Measurements from ENCODE around the gene PRKG1.
"Not testable (repeated sequence)": the region's sequence is repeated elsewhere in the genome, so short reads cannot be mapped to it uniquely, and the experiment has no call there.

PRKG1 gene

GRCh38 chr10:52111101-52111891, 1037.0 kb downstream of the PRKG1 start:
- DNase-seq = no peak

- no peak for DNase-seq
Measured at GRCh38 chr10:52115823-52116222, 1041.5 kb downstream of the PRKG1 start.

GRCh38 chr10:52119507-52119906, 1045.2 kb downstream of the PRKG1 start:
- DNase-seq = no peak

- no peak for DNase-seq
Measured at GRCh38 chr10:52121688-52122087, 1047.4 kb downstream of the PRKG1 start.

GRCh38 chr10:52128056-52128683, 1053.9 kb downstream of the PRKG1 start:
- no peak for DNase-seq

- no peak for DNase-seq
Measured at GRCh38 chr10:52129410-52130178, 1055.3 kb downstream of the PRKG1 start.

- no peak for DNase-seq
Measured at GRCh38 chr10:52135101-52135500, 1060.8 kb downstream of the PRKG1 start.

- no peak for DNase-seq
Measured at GRCh38 chr10:52136921-52137320, 1062.6 kb downstream of the PRKG1 start.

GRCh38 chr10:52143338-52143737, 1069.1 kb downstream of the PRKG1 start:
- no peak for DNase-seq

GRCh38 chr10:52145636-52146035, 1071.3 kb downstream of the PRKG1 start:
- DNase-seq = no peak

- DNase-seq = no peak
Measured at GRCh38 chr10:52146766-52147165, 1072.5 kb downstream of the PRKG1 start.

- no peak for DNase-seq
Measured at GRCh38 chr10:52170776-52171175, 1096.5 kb downstream of the PRKG1 start.

- no peak for DNase-seq
Measured at GRCh38 chr10:52172581-52172980, 1098.3 kb downstream of the PRKG1 start.

- no peak for DNase-seq
Measured at GRCh38 chr10:52185256-52185655, 1111.0 kb downstream of the PRKG1 start.

- no peak for DNase-seq
Measured at GRCh38 chr10:52187521-52188258, 1113.4 kb downstream of the PRKG1 start.

- DNase-seq = no peak
Measured at GRCh38 chr10:52191049-52191448, 1116.8 kb downstream of the PRKG1 start.

GRCh38 chr10:52194191-52194590, 1119.9 kb downstream of the PRKG1 start:
- DNase-seq = no peak

- no peak for DNase-seq
Measured at GRCh38 chr10:52194716-52195115, 1120.4 kb downstream of the PRKG1 start.

GRCh38 chr10:52197098-52197497, 1122.8 kb downstream of the PRKG1 start:
- DNase-seq = no peak

GRCh38 chr10:52198540-52198939, 1124.3 kb downstream of the PRKG1 start:
- DNase-seq = no peak

- not testable (repeated sequence) for DNase-seq
Measured at GRCh38 chr10:52204906-52205305, 1130.6 kb downstream of the PRKG1 start.

- DNase-seq = no peak
Measured at GRCh38 chr10:52208365-52208764, 1134.1 kb downstream of the PRKG1 start.

- DNase-seq = no peak
Measured at GRCh38 chr10:52210161-52210560, 1135.9 kb downstream of the PRKG1 start.
